GM18907 (cell line): ENCODE results near the gene PRRT1B.
"Not testable (repeated sequence)": the region's sequence is repeated elsewhere in the genome, so short reads cannot be mapped to it uniquely, and the experiment has no call there.

ENCODE experiments used
- ATAC-seq: cut with Tn5 transposase; IDR thresholded peaks from one replicate; pipeline ENCODE4 v1.9.1; 2021; ENCODE audit warnings: mild to moderate bottlenecking, moderate library complexity; ENCODE audit not compliant: unreplicated experiment

PRRT1B gene

GRCh38 chr9:131549186-131549585 is 3.9 kb downstream of the PRRT1B start:
- ATAC-seq: not testable (repeated sequence)

- not testable (repeated sequence) for ATAC-seq
Observed at GRCh38 chr9:131550465-131550864, 5.1 kb downstream of the PRRT1B start.

- ATAC-seq: no peak
Observed at GRCh38 chr9:131552030-131552429, 6.7 kb downstream of the PRRT1B start.

- no peak for ATAC-seq
Observed at GRCh38 chr9:131554087-131554842, 8.9 kb downstream of the PRRT1B start.

GRCh38 chr9:131554843-131555351 is 9.6 kb downstream of the PRRT1B start:
- no peak for ATAC-seq

- ATAC-seq: no peak
Observed at GRCh38 chr9:131555841-131556673, 10.7 kb downstream of the PRRT1B start.

GRCh38 chr9:131557855-131558548 is 12.7 kb downstream of the PRRT1B start:
- ATAC-seq: no peak

- ATAC-seq: no peak
Observed at GRCh38 chr9:131559421-131560000, 14.2 kb downstream of the PRRT1B start.

- ATAC-seq: no peak
Observed at GRCh38 chr9:131562032-131562959, 17.0 kb downstream of the PRRT1B start.

- no peak for ATAC-seq
Observed at GRCh38 chr9:131565369-131565768, 20.0 kb downstream of the PRRT1B start.

- no peak for ATAC-seq
Observed at GRCh38 chr9:131566158-131566557, 20.8 kb downstream of the PRRT1B start.

GRCh38 chr9:131567910-131568309 is 22.6 kb downstream of the PRRT1B start:
- ATAC-seq: no peak

GRCh38 chr9:131574730-131575640 is 29.7 kb downstream of the PRRT1B start:
- no peak for ATAC-seq

GRCh38 chr9:131575946-131576853 is 30.9 kb downstream of the PRRT1B start:
- no peak for ATAC-seq

GRCh38 chr9:131577005-131578000 is 32.0 kb downstream of the PRRT1B start:
- ATAC-seq: no peak

GRCh38 chr9:131578021-131578420 is 32.7 kb downstream of the PRRT1B start:
- ATAC-seq: no peak
